PC-3 (cell line): ENCODE measurements around the gene DPH1.

Experiments
- EZH2phosphoT487 ChIP-seq: fragments of 300-600 bp; sonication (generic); IDR thresholded peaks from 2 replicates; pipeline ENCODE4 v1.6.1; 2018; ENCODE audit warnings: mild to moderate bottlenecking, antibody characterized with exemption, low read length, borderline replicate concordance
- TF ChIP-seq, protein P1 (sequence below): fragments of 300-600 bp; sonication (generic); conservative IDR thresholded peaks from 2 replicates; pipeline ENCODE4 v1.5.1; 2017; ENCODE audit warnings: antibody characterized with exemption, low read depth, mild to moderate bottlenecking, low read length

GRCh38 chr17:2050300-2051060, 20.5 kb downstream of the DPH1 start:
- TF ChIP-seq, protein P1, sequence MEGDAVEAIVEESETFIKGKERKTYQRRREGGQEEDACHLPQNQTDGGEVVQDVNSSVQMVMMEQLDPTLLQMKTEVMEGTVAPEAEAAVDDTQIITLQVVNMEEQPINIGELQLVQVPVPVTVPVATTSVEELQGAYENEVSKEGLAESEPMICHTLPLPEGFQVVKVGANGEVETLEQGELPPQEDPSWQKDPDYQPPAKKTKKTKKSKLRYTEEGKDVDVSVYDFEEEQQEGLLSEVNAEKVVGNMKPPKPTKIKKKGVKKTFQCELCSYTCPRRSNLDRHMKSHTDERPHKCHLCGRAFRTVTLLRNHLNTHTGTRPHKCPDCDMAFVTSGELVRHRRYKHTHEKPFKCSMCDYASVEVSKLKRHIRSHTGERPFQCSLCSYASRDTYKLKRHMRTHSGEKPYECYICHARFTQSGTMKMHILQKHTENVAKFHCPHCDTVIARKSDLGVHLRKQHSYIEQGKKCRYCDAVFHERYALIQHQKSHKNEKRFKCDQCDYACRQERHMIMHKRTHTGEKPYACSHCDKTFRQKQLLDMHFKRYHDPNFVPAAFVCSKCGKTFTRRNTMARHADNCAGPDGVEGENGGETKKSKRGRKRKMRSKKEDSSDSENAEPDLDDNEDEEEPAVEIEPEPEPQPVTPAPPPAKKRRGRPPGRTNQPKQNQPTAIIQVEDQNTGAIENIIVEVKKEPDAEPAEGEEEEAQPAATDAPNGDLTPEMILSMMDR: no peak
- no peak for TF ChIP-seq EZH2phosphoT487
